Measurements from ENCODE around the gene GALNT14. TPM values are rescaled to one million over a fixed set of nuclear protein-coding genes. Genes with fewer than 3 reads are reported as not detected.
A peak's percentile ranks its signal among the peaks of the same experiment; 100 is the strongest.

The GALNT14 gene
- total and polyA plus RNA-seq, 10 of the 15 experiments (the other 5 are each of a cell fraction or from before 2014, with no cell fraction given): 3.7 to 17.8 (median 6.0) TPM

- no peak for TF ChIP-seq ZNF687 (IDR thresholded peaks at IDR 0.05)
- TF ChIP-seq ELK1 (IDR thresholded peaks at IDR 0.05; ENCODE audit: low read depth, low read length): no peak
- TF ChIP-seq, protein P1, sequence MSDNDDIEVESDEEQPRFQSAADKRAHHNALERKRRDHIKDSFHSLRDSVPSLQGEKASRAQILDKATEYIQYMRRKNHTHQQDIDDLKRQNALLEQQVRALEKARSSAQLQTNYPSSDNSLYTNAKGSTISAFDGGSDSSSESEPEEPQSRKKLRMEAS (IDR thresholded peaks at IDR 0.05; ENCODE audit: low read depth, low read length): no peak
Observed at GRCh38 chr2:31032475-31032874, 105.8 kb downstream of the GALNT14 start (continued).

DNA sequence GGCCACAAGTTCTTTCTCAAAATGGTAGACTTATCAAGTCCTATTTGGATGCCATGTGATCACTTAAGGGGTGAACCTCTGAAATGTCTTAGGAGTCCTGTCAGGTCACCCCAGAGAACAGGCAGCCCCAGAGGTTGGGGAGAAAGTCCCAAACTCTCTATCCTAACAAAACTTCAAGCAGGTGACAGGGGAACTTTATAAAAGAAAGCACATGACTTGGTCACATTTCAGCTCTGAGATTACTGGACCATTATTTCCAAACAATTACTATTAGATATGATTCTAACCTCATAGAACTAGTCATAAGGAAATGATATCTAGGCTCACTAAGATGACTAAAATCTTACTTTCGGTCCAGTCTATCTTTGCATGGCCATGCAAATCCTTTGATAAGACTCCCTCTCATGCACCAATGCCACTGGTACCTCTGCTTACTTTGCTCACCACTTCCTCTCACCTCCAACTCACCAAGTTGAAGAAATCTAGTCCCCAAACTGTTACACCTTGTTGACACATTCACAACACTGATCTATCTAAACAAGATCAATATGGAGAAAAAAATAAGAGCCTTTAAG lies 107.0 kb downstream of the GALNT14 start:
- H3K4me2 ChIP-seq (ENCODE audit: control insufficient read depth, insufficient read depth): 0 out of 2 replicates have a peak overlapping the region, but pooled peaks have one; percentile 30
- H3K4me3 ChIP-seq: no peak overlapping the region
- CTCF ChIA-PET: interaction anchor here (1.8 kb wide), 1 partner anchor 54 kb away, joined by 4 read pairs; no protein-coding TSS in a partner anchor
- in situ Hi-C loops (cut with MboI) (no loop called here), intact Hi-C loops (cut with micrococcal nuclease; ENCODE audit: unreplicated experiment) (loop anchor here (5.0 kb wide), 1 partner anchor 106 kb away; the partner anchor contains the start of gene GALNT14)
- POLR2A ChIA-PET: no interaction called here
- RAD21 ChIA-PET (ENCODE audit: unreplicated experiment): no interaction called here
- 0% methylated on average over 1 of the region's 1 CpG for WGBS (ENCODE audit: insufficient coverage, insufficient replicate concordance, low lambda C conversion rate, missing lambda C conversion rate)
- SMC1A ChIA-PET (ENCODE audit: uncharacterized antibody, unreplicated experiment): interaction anchor here (0.6 to 1.8 kb wide), 3 partner anchors 17 to 174 kb away, joined by 3 to 5 read pairs (median 4); no protein-coding TSS in a partner anchor
- ATAC-seq (peak; percentile 96), DNase-seq (ENCODE audit: low read depth, low spot score) (peak; percentile 25), FAIRE-seq (peak; percentile 71)
- no peaks in the 10 kb centered on the region for H3K79me2 ChIP-seq (ENCODE audit: control insufficient read depth, insufficient read depth, low read length)
- H3K27me3 ChIP-seq (replicated peaks in 1 of 2; ENCODE audit: control insufficient read depth in 2 of 2, insufficient read depth in 2 of 2, low read length in 1 of 2): no peaks in the 10 kb centered on the region; a peak in 1 of 4 replicates
- H3K9ac ChIP-seq (ENCODE audit: control insufficient read depth, insufficient read depth, low read length): no peak overlapping the region
- H3K4me1 ChIP-seq (ENCODE audit: control insufficient read depth, insufficient read depth, low read length): peaks cover 6% of the 10 kb centered on the region
- no peak overlapping the region for H2AFZ ChIP-seq (ENCODE audit: control insufficient read depth, low read depth, low read length)
- H3K27ac ChIP-seq (ENCODE audit: control insufficient read depth, insufficient read depth): no peak overlapping the region
- H3K36me3 ChIP-seq (ENCODE audit: control insufficient read depth in 2 of 2, insufficient read depth in 2 of 2, low read length in 1 of 2): no peaks in the 10 kb centered on the region
- no peaks in the 10 kb centered on the region for H4K20me1 ChIP-seq (ENCODE audit: control insufficient read depth, insufficient read depth)
- H3K9me3 ChIP-seq (replicated peaks; ENCODE audit: control insufficient read depth, insufficient read depth, low read length): no peaks in the 10 kb centered on the region; the same call in 1 of the 3 replicates
- BruUV-seq (replicated peaks): no TSS peak
- TF ChIP-seq PBX3 (IDR thresholded peaks at IDR 0.05; ENCODE audit: insufficient replicate concordance, low read depth, low read length) (no peak), MEF2A (IDR thresholded peaks at IDR 0.05; ENCODE audit: insufficient read depth, low read depth, low read length) (no peak), FOXM1 (IDR thresholded peaks at IDR 0.05; ENCODE audit: low read depth, low read length) (no peak), RUNX3 (IDR thresholded peaks at IDR 0.05; ENCODE audit: low read length) (peak; percentile 21; the same call in 1 of the 2 replicates), ZNF217 (IDR thresholded peaks at IDR 0.05) (peak; percentile 58; the same call in 1 of the 2 replicates)
- TF ChIP-seq, protein P2, sequence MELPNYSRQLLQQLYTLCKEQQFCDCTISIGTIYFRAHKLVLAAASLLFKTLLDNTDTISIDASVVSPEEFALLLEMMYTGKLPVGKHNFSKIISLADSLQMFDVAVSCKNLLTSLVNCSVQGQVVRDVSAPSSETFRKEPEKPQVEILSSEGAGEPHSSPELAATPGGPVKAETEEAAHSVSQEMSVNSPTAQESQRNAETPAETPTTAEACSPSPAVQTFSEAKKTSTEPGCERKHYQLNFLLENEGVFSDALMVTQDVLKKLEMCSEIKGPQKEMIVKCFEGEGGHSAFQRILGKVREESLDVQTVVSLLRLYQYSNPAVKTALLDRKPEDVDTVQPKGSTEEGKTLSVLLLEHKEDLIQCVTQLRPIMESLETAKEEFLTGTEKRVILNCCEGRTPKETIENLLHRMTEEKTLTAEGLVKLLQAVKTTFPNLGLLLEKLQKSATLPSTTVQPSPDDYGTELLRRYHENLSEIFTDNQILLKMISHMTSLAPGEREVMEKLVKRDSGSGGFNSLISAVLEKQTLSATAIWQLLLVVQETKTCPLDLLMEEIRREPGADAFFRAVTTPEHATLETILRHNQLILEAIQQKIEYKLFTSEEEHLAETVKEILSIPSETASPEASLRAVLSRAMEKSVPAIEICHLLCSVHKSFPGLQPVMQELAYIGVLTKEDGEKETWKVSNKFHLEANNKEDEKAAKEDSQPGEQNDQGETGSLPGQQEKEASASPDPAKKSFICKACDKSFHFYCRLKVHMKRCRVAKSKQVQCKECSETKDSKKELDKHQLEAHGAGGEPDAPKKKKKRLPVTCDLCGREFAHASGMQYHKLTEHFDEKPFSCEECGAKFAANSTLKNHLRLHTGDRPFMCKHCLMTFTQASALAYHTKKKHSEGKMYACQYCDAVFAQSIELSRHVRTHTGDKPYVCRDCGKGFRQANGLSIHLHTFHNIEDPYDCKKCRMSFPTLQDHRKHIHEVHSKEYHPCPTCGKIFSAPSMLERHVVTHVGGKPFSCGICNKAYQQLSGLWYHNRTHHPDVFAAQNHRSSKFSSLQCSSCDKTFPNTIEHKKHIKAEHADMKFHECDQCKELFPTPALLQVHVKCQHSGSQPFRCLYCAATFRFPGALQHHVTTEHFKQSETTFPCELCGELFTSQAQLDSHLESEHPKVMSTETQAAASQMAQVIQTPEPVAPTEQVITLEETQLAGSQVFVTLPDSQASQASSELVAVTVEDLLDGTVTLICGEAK (IDR thresholded peaks at IDR 0.05; ENCODE audit: borderline replicate concordance): no peak
